Spinal cord (tissue), 10 donors: ENCODE data around the gene EIF4E1B. TPM values are rescaled to one million over a fixed set of nuclear protein-coding genes. Genes with fewer than 3 reads are reported as not detected.

ENCODE experiments used
- DNase-seq, 6 donors: peaks; one replicate each; pipeline versions ENCODE4 v3.0.0 to v3.0.0-alpha.2; 2013 to 2015; ENCODE audit warnings: low spot score in 6 of 6, low read depth in 4 of 6
- H3K27ac ChIP-seq: one replicate; pipeline ENCODE4 v1.5.1; 2013; ENCODE audit warnings: low read depth, low read length, control low read depth
- H3K27me3 ChIP-seq: one replicate; pipeline ENCODE4 v1.6.1; 2013; ENCODE audit warnings: low read length; ENCODE audit not compliant: control insufficient read depth, insufficient read depth
- H3K36me3 ChIP-seq: one replicate; pipeline ENCODE4 v1.6.1; 2013; ENCODE audit warnings: low read length; ENCODE audit not compliant: control insufficient read depth, insufficient read depth
- H3K4me1 ChIP-seq: one replicate; pipeline ENCODE4 v1.6.1; 2013; ENCODE audit warnings: low read length; ENCODE audit not compliant: control insufficient read depth, insufficient read depth
- H3K4me3 ChIP-seq: one replicate; pipeline ENCODE4 v1.5.1; 2013; ENCODE audit warnings: low read depth, low read length, control low read depth
- H3K9me3 ChIP-seq: one replicate; pipeline ENCODE4 v1.6.1; 2013; ENCODE audit warnings: low read length; ENCODE audit not compliant: control insufficient read depth, insufficient read depth
- WGBS: methylation state at CpG from one replicate; pipeline ENCODE4 v1.1.5; 2013; ENCODE audit warnings: missing lambda C conversion rate; ENCODE audit not compliant: insufficient coverage; 5-methylcytosine and 5-hydroxymethylcytosine counted together
- polyA plus RNA-seq, 2 donors: library from polyadenylated mRNA; unstranded; fragments of 120-200 nt; gene quantifications; one replicate each; pipeline ENCODE4 v1.2.1, GENCODE V29; 2013; ENCODE audit not compliant: insufficient read length in 2 of 2
- total RNA-seq, 2 donors: library from RNA; depleted of rRNA in 1 of 2; stranded (reverse); fragments of 120-200 nt in 1 of 2; fragments of >200 nt in 1 of 2; gene quantifications; one replicate each; pipeline versions ENCODE4 v1.2.3 to v1.2.4, GENCODE V29; 2013 to 2014
- donor health status: healthy.

Gene EIF4E1B
- total and polyA plus RNA-seq, 4 donors: 0.44 to 4.0 (median 1.6) TPM

DNA sequence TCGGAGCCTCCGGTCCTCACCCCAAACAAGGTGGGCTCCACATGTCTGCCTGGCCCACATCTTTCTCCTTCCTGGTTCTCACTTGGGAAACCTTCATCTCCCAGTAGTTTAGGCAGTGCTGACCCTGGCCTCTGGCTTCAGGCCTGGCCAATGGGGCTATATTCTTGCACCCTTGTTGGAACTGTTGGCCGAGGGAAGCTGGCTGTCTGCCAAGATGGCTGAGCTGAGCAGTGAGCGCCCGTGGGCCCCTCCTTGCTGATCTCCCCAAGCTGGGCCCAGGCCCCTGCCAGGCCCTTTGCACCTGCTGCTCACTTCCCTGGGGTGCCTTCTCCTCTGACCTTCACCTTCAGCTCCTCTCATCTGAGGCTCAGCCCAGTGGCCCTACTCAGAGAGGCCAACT lies 48.1 kb downstream of the EIF4E1B start:
- 69% methylated on average over 5 of the region's 5 CpGs for WGBS
- no peak overlapping the region for H3K4me3 ChIP-seq
- no peaks in the 10 kb centered on the region for H3K36me3 ChIP-seq
- no peak for DNase-seq
- no peaks in the 10 kb centered on the region for H3K9me3 ChIP-seq
- H3K27ac ChIP-seq: no peak overlapping the region
- H3K27me3 ChIP-seq: peaks cover 25% of the 10 kb centered on the region
- H3K4me1 ChIP-seq: peaks cover 16% of the 10 kb centered on the region

DNA sequence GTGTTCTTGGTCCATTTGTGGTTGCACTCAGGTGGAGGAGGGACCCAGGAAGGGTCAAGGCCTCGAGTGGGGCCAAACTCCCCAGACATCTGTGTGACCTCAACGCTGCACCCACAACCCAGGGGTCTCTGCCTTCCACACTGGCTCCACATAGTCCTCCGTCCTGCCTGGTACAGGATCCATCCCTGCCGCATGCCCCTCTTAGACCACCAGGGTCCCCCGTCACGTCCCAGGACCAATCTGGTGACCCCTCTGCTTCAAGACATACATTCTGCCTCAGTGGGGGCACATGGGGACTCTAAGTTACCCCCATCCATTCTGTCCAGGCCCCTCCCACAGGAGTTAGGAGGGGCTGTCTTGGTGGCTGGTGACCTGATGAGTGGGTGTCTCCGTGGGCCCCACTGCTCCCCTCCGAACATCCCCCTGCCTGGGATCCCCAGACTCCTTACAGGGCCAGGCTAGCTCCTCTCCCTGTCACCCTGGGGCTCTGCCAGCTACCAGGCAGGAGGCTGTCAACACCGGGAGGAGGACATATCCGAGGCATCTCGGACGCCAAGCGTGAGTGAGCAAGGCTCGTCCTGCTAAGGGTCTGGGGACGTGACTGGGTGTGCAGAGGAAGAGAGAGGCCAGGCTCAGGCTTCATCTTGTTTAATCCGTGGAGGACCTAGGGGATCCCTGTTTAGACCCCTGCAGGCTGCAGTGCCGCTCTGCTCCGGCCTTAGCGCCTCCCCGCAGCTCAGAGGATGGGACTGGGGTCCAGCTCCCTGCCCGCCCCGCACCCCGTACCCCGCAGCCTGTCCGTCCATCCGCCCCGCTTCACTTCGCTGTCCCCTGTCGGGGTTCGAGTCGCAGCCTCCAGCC lies 49.1 kb downstream of the EIF4E1B start:
- H3K27ac ChIP-seq: no peak overlapping the region
- no peaks in the 10 kb centered on the region for H3K36me3 ChIP-seq
- H3K27me3 ChIP-seq: peaks cover 29% of the 10 kb centered on the region
- 23% methylated on average over 27 of the region's 31 CpGs for WGBS
- H3K9me3 ChIP-seq: no peaks in the 10 kb centered on the region
- no peak for DNase-seq
- H3K4me1 ChIP-seq: peaks cover 16% of the 10 kb centered on the region
- H3K4me3 ChIP-seq: no peak overlapping the region

DNA sequence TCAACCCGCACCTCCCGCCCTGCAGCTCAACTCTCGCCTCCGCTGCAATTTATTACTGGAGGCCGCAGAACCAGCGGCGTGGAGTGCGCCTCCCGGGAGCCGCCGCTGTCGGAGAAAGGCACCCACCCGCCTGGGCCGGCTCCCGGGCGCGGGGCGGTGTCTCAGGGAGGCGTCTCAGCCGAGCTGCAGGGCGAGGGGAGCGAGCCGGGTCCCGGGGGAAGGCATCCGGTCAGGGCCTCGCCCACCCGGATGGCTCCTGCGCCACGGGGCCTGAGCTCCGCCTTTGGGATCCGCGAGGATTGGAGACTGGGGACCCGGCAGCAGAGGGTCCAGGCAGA lies 49.7 kb downstream of the EIF4E1B start:
- no peaks in the 10 kb centered on the region for H3K36me3 ChIP-seq
- no peak overlapping the region for H3K27ac ChIP-seq
- no peaks in the 10 kb centered on the region for H3K9me3 ChIP-seq
- DNase-seq: no peak
- H3K27me3 ChIP-seq: peaks cover 29% of the 10 kb centered on the region
- WGBS: 5% methylated on average over 33 of the region's 33 CpGs
- peaks cover 16% of the 10 kb centered on the region for H3K4me1 ChIP-seq
- no peak overlapping the region for H3K4me3 ChIP-seq

DNA sequence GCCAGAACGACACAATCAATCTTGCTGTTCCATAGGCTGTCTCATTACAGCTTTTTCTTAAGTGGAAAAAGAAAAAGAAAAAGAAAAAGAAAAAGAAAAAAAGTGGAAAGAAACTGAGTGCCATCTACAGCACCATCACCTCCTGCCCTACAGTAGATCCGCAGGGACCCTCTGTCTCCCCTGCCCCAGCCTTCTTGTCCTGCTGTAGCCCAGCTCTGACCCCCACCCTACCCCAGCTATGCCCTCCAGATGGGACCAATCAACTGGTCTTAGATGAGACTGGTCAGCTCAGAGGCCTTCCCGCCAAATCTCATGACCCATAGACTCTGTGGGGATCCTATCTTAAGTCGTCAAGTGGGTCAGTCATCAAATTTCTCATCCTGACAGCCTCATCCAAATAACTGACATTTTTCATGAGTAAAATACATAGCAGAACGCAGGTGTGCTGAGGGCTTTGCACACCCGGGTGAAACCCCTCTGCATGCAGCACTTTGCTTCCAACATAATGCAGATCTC lies 51.6 kb downstream of the EIF4E1B start:
- H3K4me1 ChIP-seq: peaks cover 16% of the 10 kb centered on the region
- no peaks in the 10 kb centered on the region for H3K36me3 ChIP-seq
- no peak overlapping the region for H3K27ac ChIP-seq
- H3K9me3 ChIP-seq: no peaks in the 10 kb centered on the region
- H3K4me3 ChIP-seq: no peak overlapping the region
- no peak for DNase-seq
- WGBS: 79% methylated on average over 5 of the region's 6 CpGs
- peaks cover 29% of the 10 kb centered on the region for H3K27me3 ChIP-seq

DNA sequence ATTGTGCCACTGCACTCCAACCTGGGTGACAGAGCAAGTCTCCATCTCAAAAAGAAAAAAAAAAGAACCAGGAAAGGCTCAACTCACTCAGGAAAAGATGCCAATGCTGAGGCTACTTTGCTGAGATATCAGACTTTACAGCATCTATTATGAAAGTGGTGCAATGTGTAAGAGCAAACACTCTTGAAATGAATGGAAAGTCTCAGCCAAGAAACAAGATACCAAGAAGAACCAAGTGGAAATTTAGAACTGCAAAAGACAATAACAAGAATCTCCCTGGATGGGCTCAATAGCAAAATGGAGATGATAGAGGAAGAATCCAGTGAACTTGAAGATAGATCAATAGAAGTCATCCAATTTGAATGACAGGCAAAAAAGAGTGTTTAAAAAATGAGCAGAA lies 54.5 kb downstream of the EIF4E1B start:
- Histone ChIP-seq H3K4me3 (no peak overlapping the region), H3K27ac (no peak overlapping the region), H3K36me3 (no peaks in the 10 kb centered on the region), H3K4me1 (peaks cover 8% of the 10 kb centered on the region), H3K27me3 (peaks cover 17% of the 10 kb centered on the region), H3K9me3 (no peaks in the 10 kb centered on the region)
- DNase-seq: no peak

DNA sequence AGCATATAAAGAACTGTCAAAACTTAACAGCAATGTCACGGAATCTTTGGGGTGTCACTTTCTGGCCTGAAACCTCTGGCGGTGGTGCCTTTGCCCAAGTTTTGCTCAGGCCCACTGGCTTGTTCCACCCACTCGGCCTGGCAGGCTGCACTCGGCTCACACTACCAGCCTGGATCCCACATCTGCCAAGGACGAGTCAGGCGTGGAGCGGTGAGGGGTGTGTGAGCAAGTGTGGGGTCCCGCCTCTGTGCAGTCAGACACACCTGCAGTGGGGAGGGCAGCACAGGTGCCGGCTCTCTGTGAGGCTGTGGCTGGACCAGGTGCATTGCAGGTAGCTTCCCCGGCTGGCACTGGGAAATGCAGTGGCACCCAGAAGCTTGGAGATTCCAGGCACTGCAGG lies 56.8 kb downstream of the EIF4E1B start:
- no peaks in the 10 kb centered on the region for H3K36me3 ChIP-seq
- 83% methylated on average over 10 of the region's 10 CpGs for WGBS
- H3K4me1 ChIP-seq: no peaks in the 10 kb centered on the region
- no peak overlapping the region for H3K4me3 ChIP-seq
- no peak overlapping the region for H3K27ac ChIP-seq
- peaks cover 3% of the 10 kb centered on the region for H3K27me3 ChIP-seq
- no peaks in the 10 kb centered on the region for H3K9me3 ChIP-seq
- DNase-seq: no peak

DNA sequence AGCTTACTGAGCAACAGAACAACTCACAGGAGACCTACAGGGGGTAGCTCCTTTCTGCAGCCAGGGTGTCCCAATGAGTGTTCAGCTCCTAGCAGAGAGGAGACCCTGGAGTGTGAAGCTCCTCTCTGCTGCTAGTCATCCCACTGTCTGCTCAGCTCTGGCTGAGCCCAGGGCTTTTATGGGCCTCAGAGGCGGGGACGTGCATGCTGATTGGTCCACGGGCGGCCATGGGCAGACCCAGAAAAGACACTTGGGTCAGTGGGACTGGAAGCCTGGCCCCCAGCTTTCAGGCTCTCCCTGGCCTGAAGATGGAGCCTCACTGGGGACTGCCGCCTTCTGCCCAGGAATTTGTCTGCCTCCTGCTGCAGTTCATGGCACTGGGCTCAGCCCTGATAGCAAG lies 57.4 kb downstream of the EIF4E1B start:
- H3K27ac ChIP-seq: no peak overlapping the region
- 89% methylated on average over 5 of the region's 5 CpGs for WGBS
- no peaks in the 10 kb centered on the region for H3K9me3 ChIP-seq
- peaks cover 7% of the 10 kb centered on the region for H3K27me3 ChIP-seq
- no peaks in the 10 kb centered on the region for H3K36me3 ChIP-seq
- no peak for DNase-seq
- no peak overlapping the region for H3K4me3 ChIP-seq
- H3K4me1 ChIP-seq: peaks cover 4% of the 10 kb centered on the region

DNA sequence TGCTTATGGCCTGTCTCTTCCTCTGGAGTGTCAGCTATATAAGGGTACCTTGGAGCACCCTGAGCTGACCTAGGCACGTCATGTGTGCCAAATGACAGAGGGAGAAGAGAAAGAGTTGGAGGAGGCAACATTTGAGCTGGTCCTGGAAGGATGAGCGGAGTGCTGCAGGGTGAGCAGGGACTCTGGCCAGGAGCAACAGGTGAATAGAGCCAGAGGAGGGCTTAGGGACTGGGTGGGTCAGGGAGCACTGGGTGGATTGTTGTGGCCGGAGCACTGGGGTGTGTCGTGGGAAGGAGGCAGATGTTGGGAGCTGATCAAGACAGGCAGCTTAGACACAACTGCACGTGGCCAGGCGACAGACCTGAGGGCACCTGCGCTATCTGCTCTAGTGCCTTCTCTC lies 60.4 kb downstream of the EIF4E1B start:
- H3K4me3 ChIP-seq: no peak overlapping the region
- H3K27me3 ChIP-seq: peaks cover 3% of the 10 kb centered on the region
- no peaks in the 10 kb centered on the region for H3K36me3 ChIP-seq
- H3K4me1 ChIP-seq: peaks cover 12% of the 10 kb centered on the region
- no peak overlapping the region for H3K27ac ChIP-seq
- no peaks in the 10 kb centered on the region for H3K9me3 ChIP-seq
- 90% methylated on average over 7 of the region's 7 CpGs for WGBS
- DNase-seq: no peak

DNA sequence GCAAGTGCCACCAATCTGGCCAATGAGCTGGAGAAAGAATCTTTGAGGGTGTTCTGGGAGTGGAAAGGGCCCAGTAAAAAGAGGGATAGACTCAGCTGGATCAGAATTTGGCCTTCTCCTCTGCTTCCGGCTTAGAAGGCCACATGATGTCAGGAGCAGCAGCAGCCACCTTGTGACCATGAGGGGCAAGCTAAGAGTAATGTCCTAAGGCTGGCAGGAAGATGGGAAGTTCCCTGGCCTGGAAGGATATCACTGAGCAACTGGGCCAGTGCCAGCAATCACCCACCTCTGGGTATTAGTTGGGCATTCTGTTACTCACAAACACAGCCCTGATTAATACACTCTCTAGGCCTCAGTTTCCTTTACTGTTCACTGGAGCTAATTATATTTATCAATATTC lies 61.0 kb downstream of the EIF4E1B start:
- Histone ChIP-seq H3K9me3 (no peaks in the 10 kb centered on the region), H3K36me3 (no peaks in the 10 kb centered on the region), H3K4me3 (no peak overlapping the region), H3K4me1 (peaks cover 17% of the 10 kb centered on the region), H3K27me3 (peaks cover 3% of the 10 kb centered on the region), H3K27ac (no peak overlapping the region)
- no peak for DNase-seq
- WGBS: 100% methylated on average over 1 of the region's 1 CpG

DNA sequence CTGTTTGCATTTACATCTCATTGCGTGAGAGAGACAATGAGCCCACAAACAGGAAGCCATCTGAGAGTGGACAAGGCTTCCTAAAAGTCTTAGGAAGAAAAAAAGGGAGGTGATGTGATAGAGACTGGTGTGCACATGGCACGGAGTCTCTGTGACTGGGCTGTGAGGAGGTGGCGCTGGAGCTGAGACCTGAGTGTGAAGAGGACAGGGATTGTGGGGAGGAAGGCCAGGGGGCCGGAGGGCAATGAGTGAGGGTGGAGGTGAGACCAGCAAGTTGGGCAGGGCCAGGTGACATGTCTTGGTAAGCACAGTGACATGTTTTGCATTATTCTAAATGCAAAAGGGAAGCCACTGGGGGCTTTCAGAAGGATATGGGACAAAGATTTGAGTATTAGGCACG lies 61.9 kb downstream of the EIF4E1B start:
- no peaks in the 10 kb centered on the region for H3K9me3 ChIP-seq
- no peaks in the 10 kb centered on the region for H3K36me3 ChIP-seq
- no peak overlapping the region for H3K4me3 ChIP-seq
- DNase-seq: no peak
- 79% methylated on average over 5 of the region's 5 CpGs for WGBS
- H3K27ac ChIP-seq: no peak overlapping the region
- peaks cover 3% of the 10 kb centered on the region for H3K27me3 ChIP-seq
- peaks cover 19% of the 10 kb centered on the region for H3K4me1 ChIP-seq
